Measurements from ENCODE around the gene QSOX2.

- TF ChIP-seq CTCF (conservative IDR thresholded peaks at IDR 0.05; ENCODE audit: low read length) (no peak), EZH2phosphoT487 (IDR thresholded peaks at IDR 0.05; ENCODE audit: borderline replicate concordance) (no peak)
Observed at GRCh38 chr9:136279471-136279870, 33.9 kb upstream of the QSOX2 start.

Data from Loucy (cell line).